Peyer's patch (tissue), 4 donors: Measurements from ENCODE around the gene TGFA.

Experiments used
- CTCF ChIP-seq, 6 experiments: fragments of 450-650 bp in 4 of 6; fragments of 200-600 bp in 2 of 6; sonication (generic) in 1 of 6; IDR thresholded peaks; one replicate each; pipeline ENCODE4 v1.5.1; 2017 to 2019; ENCODE audit warnings: antibody characterized with exemption in 6 of 6, mild to moderate bottlenecking in 3 of 6, moderate library complexity in 1 of 6
- POLR2A ChIP-seq, 2 donors: fragments of 450-650 bp; IDR thresholded peaks; one replicate each; pipeline ENCODE4 v1.5.1; 2017; ENCODE audit warnings: antibody characterized with exemption in 2 of 2, mild to moderate bottlenecking in 2 of 2, moderate library complexity in 2 of 2

GRCh38 chr2:70569559-70569958 lies 15.9 kb upstream of the TGFA start:
- TF ChIP-seq CTCF (IDR thresholded peaks at IDR 0.05): no peak
- TF ChIP-seq POLR2A (IDR thresholded peaks at IDR 0.05): no peak
